HCT116 (cell line): ENCODE measurements around the gene SERPINA3. TPM values are rescaled to one million over a fixed set of nuclear protein-coding genes. Genes with fewer than 3 reads are reported as not detected.

Source experiments
- ATAC-seq: fragments of 200-7000 bp; cut with Tn5 transposase; 2 replicates; pipeline ENCODE4 v1.9.1; 2020; ENCODE audit warnings: mild to moderate bottlenecking, moderate library complexity
- BruUV-seq: library from RNA; stranded (reverse); fragments of 400-500 nt; replicated peaks from 2 replicates; lab custom pipeline; 2021; lab: Mats Ljungman, UMichigan
- CTCF ChIA-PET: fragments of 300-600 bp; sonication (Branson Sonifier 250); formaldehyde crosslinking; loops from one replicate; lab custom pipeline; 2021; ENCODE audit warnings: antibody characterized with exemption; lab: Charles Lee
- POLR2A ChIA-PET: fragments of 300-600, 350-600 bp; sonication (Branson Sonifier 250); formaldehyde crosslinking; loops from one replicate; lab custom pipeline; 2021; ENCODE audit warnings: antibody characterized with exemption; lab: Charles Lee
- RAD21 ChIA-PET, 2 experiments: fragments of 300-600 bp; sonication (Branson Sonifier 250); formaldehyde crosslinking; loops; one replicate each; lab custom pipeline; 2023; ENCODE audit warnings: low total read pairs in 2 of 2; ENCODE audit not compliant: uncharacterized antibody in 2 of 2, unreplicated experiment in 2 of 2, low non-redundant PET in 1 of 2; lab: Charles Lee
- DNase-seq: peaks from one replicate; pipeline ENCODE4 v3.0.0-alpha.2; 2010; ENCODE audit warnings: low read depth, low spot score
- H2AFZ ChIP-seq: fragments of 200-600 bp; shearing (Covaris generic), sonication (generic); 2 replicates; pipeline ENCODE4 v1.6.1; 2017; ENCODE audit warnings: low read depth, mixed run types, mixed read lengths, antibody characterized with exemption, low read length; ENCODE audit not compliant: poor library complexity, severe bottlenecking
- H3K27ac ChIP-seq: 2 replicates; pipeline ENCODE4 v1.5.1; 2012; ENCODE audit warnings: low read depth, low read length
- H3K27me3 ChIP-seq: fragments of 200-600 bp; sonication (generic); 2 replicates; pipeline ENCODE4 v1.6.1; 2016; ENCODE audit warnings: mixed run types, low read length, mixed read lengths; ENCODE audit not compliant: insufficient read depth
- H3K36me3 ChIP-seq, 2 experiments: fragments of 200-500 bp in 1 of 2; fragments of 200-600 bp in 1 of 2; sonication (Bioruptor generic) in 1 of 2; sonication (generic) in 1 of 2; 2 replicates each; pipeline versions ENCODE4 v1.5.1 to v1.6.1; 2014 to 2016; ENCODE audit warnings: low read length in 2 of 2, inconsistent platforms in 1 of 2, mixed read lengths in 1 of 2, mixed run types in 1 of 2; ENCODE audit not compliant: insufficient read depth in 2 of 2, control insufficient read depth in 1 of 2
- H3K4me1 ChIP-seq, 2 experiments: fragments of 200-600 bp in 1 of 2; sonication (generic) in 1 of 2; 2 replicates each; pipeline versions ENCODE4 v1.5.1 to v1.6.1; 2012 to 2017; ENCODE audit warnings: low read length in 2 of 2, inconsistent platforms in 1 of 2, mild to moderate bottlenecking in 1 of 2, mixed read lengths in 1 of 2, mixed run types in 1 of 2, moderate library complexity in 1 of 2; ENCODE audit not compliant: insufficient read depth in 2 of 2, control insufficient read depth in 1 of 2
- H3K4me2 ChIP-seq: fragments of 200-600 bp; sonication (generic); 2 replicates; pipeline ENCODE4 v1.6.1; 2017; ENCODE audit warnings: mixed run types, low read length, mixed read lengths
- H3K4me3 ChIP-seq, 2 experiments: fragments of 200-600 bp in 1 of 2; sonication (generic) in 1 of 2; replicated peaks in 1 of 2; 2 replicates each; pipeline ENCODE4 v1.5.1; 2011 to 2016; ENCODE audit warnings: low read length in 2 of 2, control low read depth in 1 of 2, low read depth in 1 of 2, mild to moderate bottlenecking in 1 of 2, mixed read lengths in 1 of 2, mixed run types in 1 of 2
- H3K79me2 ChIP-seq: fragments of 200-600 bp; sonication (generic); 2 replicates; pipeline ENCODE4 v1.6.1; 2017; ENCODE audit warnings: mild to moderate bottlenecking, mixed run types, low read length, moderate library complexity, mixed read lengths; ENCODE audit not compliant: insufficient read depth
- H3K9ac ChIP-seq: fragments of 200-600 bp; sonication (generic); 2 replicates; pipeline ENCODE4 v1.6.1; 2016; ENCODE audit warnings: low read length, mixed read lengths
- H3K9me2 ChIP-seq: fragments of 200-600 bp; sonication (generic), shearing (Covaris generic); 2 replicates; pipeline ENCODE4 v1.6.1; 2017; ENCODE audit warnings: mixed run types, mild to moderate bottlenecking, moderate library complexity; ENCODE audit not compliant: insufficient read depth
- H3K9me3 ChIP-seq, 2 experiments: fragments of 200-500 bp in 1 of 2; fragments of 200-600 bp in 1 of 2; sonication (Bioruptor generic) in 1 of 2; sonication (generic) in 1 of 2; 2 replicates each; pipeline ENCODE4 v1.6.1; 2014 to 2017; ENCODE audit warnings: low read length in 2 of 2, mixed read lengths in 2 of 2, inconsistent platforms in 1 of 2, low read depth in 1 of 2, mild to moderate bottlenecking in 1 of 2, mixed run types in 1 of 2, moderate library complexity in 1 of 2; ENCODE audit not compliant: control insufficient read depth in 1 of 2, insufficient read depth in 1 of 2
- H4K20me1 ChIP-seq: fragments of 200-600 bp; sonication (generic), shearing (Covaris generic); 2 replicates; pipeline ENCODE4 v1.6.1; 2017; ENCODE audit warnings: mixed run types, mild to moderate bottlenecking, moderate library complexity; ENCODE audit not compliant: insufficient read depth
- CBX3 ChIP-seq: IDR thresholded peaks from 2 replicates; pipeline ENCODE4 v1.6.1; 2012; ENCODE audit warnings: low read depth
- CEBPB ChIP-seq: IDR thresholded peaks from 2 replicates; pipeline ENCODE4 v1.6.1; 2012; ENCODE audit warnings: low read depth
- EGR1 ChIP-seq: IDR thresholded peaks from 2 replicates; pipeline ENCODE4 v1.6.1; 2012; ENCODE audit warnings: low read depth
- ELF1 ChIP-seq: IDR thresholded peaks from 2 replicates; pipeline ENCODE4 v1.6.1; 2012; ENCODE audit warnings: low read depth, borderline replicate concordance
- EZH2phosphoT487 ChIP-seq: fragments of 200-600 bp; IDR thresholded peaks from 2 replicates; pipeline ENCODE4 v1.6.1; 2018; ENCODE audit warnings: antibody characterized with exemption, borderline replicate concordance
- FOSL1 ChIP-seq: IDR thresholded peaks from 2 replicates; pipeline ENCODE4 v1.6.1; 2012; ENCODE audit warnings: low read depth
- JUND ChIP-seq: IDR thresholded peaks from 2 replicates; pipeline ENCODE4 v1.6.1; 2012
- RAD21 ChIP-seq: IDR thresholded peaks from 2 replicates; pipeline ENCODE4 v1.6.1; 2012; ENCODE audit warnings: low read depth, mild to moderate bottlenecking
- SP1 ChIP-seq: IDR thresholded peaks from 2 replicates; pipeline ENCODE4 v1.6.1; 2012; ENCODE audit warnings: low read depth
- TCF7L2 ChIP-seq: IDR thresholded peaks from 2 replicates; pipeline ENCODE4 v1.7.0; 2011; ENCODE audit warnings: borderline replicate concordance, inconsistent platforms; ENCODE audit not compliant: insufficient read depth, insufficient read length; ENCODE audit errors: extremely low read depth
- YY1 ChIP-seq: IDR thresholded peaks from 2 replicates; pipeline ENCODE4 v1.6.1; 2011; ENCODE audit warnings: low read length, low read depth, moderate library complexity, mild to moderate bottlenecking; ENCODE audit not compliant: insufficient replicate concordance; ENCODE audit errors: extremely low read depth
- ZFX ChIP-seq: fragments of 450-650 bp; IDR thresholded peaks from 2 replicates; pipeline ENCODE4 v1.6.1; 2017
- intact Hi-C: fragments of 100-400 bp; cut with micrococcal nuclease; formaldehyde crosslinking; loops from 2 replicates; pipeline ENCODE4 v1.10.0; 2022
- total RNA-seq: library from RNA; stranded (reverse); gene quantifications from one replicate; pipeline ENCODE4 v1.2.1, GENCODE V29; 2021; ENCODE audit not compliant: unreplicated experiment
- TF ChIP-seq, protein P1 (sequence below): IDR thresholded peaks from 2 replicates; pipeline ENCODE4 v1.6.1; 2011; ENCODE audit warnings: mild to moderate bottlenecking, low read length, moderate library complexity; ENCODE audit not compliant: insufficient replicate concordance; ENCODE audit errors: extremely low read depth
- TF ChIP-seq, protein P2 (sequence below), 3 experiments: fragments of 200-600 bp in 1 of 3; sonication (generic) in 1 of 3; IDR thresholded peaks in 2 of 3; conservative IDR thresholded peaks in 1 of 3; 2 replicates each; pipeline ENCODE4 v1.5.1; 2012 to 2017; ENCODE audit warnings: low read depth in 2 of 3, low read length in 2 of 3, antibody characterized with exemption in 1 of 3, borderline replicate concordance in 1 of 3, control low read depth in 1 of 3, mild to moderate bottlenecking in 1 of 3, mixed read lengths in 1 of 3, mixed run types in 1 of 3, moderate library complexity in 1 of 3; ENCODE audit not compliant: insufficient read depth in 1 of 3
- TF ChIP-seq, protein P3 (sequence below): IDR thresholded peaks from 2 replicates; pipeline ENCODE4 v1.6.1; 2012

Gene SERPINA3
- total RNA-seq, 1 experiment from 2014 or later: 4.3 TPM

DNA sequence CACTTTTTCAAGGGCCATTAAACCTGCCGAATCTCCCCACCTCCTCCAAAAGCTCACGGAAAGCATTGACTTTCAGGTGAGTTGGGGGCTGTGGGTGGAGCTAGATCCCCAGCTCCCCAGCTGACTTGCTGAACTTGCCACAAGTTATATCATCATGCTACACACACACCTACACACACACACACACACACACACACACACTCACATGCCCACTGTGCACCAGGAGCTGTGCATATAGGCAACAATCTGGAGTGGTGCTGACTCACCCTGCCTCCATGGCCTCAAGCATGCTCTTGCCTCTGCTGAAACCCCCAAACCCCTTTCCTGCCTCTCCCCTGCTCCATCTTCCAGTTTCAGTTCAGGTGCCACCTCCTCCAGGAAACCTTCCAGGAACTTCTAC, 26.1 kb downstream of the SERPINA3 start:
- intact Hi-C loops: no loop called here
- no peak for DNase-seq
- Histone ChIP-seq H3K27ac (no peak overlapping the region), H2AFZ (no peak overlapping the region), H3K9me2 (no peaks in the 10 kb centered on the region), H3K9me3 (no peaks in the 10 kb centered on the region), H3K36me3 (no peaks in the 10 kb centered on the region), H3K79me2 (no peaks in the 10 kb centered on the region), H3K4me2 (no peak overlapping the region), H3K4me1 (peaks cover 4 to 13% of the 10 kb centered on the region in 2 experiments; a peak in 3 of 4 replicates), H4K20me1 (no peaks in the 10 kb centered on the region), H3K4me3 (no peak overlapping the region), H3K27me3 (no peaks in the 10 kb centered on the region), H3K9ac (no peak overlapping the region)
- POLR2A ChIA-PET: interaction anchor here (1.1 kb wide), 1 partner anchor 39 kb away, joined by 5 read pairs; no protein-coding TSS in a partner anchor
- BruUV-seq: no TSS peak
- ATAC-seq: no peak
- RAD21 ChIA-PET: no interaction called here
- no peak for TF ChIP-seq TCF7L2
- no peak for TF ChIP-seq EGR1
- no peak for TF ChIP-seq JUND
- no peak for TF ChIP-seq RAD21
- no peak for TF ChIP-seq YY1
- TF ChIP-seq, protein P1, sequence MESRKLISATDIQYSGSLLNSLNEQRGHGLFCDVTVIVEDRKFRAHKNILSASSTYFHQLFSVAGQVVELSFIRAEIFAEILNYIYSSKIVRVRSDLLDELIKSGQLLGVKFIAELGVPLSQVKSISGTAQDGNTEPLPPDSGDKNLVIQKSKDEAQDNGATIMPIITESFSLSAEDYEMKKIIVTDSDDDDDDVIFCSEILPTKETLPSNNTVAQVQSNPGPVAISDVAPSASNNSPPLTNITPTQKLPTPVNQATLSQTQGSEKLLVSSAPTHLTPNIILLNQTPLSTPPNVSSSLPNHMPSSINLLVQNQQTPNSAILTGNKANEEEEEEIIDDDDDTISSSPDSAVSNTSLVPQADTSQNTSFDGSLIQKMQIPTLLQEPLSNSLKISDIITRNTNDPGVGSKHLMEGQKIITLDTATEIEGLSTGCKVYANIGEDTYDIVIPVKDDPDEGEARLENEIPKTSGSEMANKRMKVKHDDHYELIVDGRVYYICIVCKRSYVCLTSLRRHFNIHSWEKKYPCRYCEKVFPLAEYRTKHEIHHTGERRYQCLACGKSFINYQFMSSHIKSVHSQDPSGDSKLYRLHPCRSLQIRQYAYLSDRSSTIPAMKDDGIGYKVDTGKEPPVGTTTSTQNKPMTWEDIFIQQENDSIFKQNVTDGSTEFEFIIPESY: no peak
- TF ChIP-seq CEBPB: no peak
- TF ChIP-seq ZFX: no peak
- TF ChIP-seq FOSL1: no peak
- TF ChIP-seq EZH2phosphoT487: no peak
- TF ChIP-seq, protein P2, sequence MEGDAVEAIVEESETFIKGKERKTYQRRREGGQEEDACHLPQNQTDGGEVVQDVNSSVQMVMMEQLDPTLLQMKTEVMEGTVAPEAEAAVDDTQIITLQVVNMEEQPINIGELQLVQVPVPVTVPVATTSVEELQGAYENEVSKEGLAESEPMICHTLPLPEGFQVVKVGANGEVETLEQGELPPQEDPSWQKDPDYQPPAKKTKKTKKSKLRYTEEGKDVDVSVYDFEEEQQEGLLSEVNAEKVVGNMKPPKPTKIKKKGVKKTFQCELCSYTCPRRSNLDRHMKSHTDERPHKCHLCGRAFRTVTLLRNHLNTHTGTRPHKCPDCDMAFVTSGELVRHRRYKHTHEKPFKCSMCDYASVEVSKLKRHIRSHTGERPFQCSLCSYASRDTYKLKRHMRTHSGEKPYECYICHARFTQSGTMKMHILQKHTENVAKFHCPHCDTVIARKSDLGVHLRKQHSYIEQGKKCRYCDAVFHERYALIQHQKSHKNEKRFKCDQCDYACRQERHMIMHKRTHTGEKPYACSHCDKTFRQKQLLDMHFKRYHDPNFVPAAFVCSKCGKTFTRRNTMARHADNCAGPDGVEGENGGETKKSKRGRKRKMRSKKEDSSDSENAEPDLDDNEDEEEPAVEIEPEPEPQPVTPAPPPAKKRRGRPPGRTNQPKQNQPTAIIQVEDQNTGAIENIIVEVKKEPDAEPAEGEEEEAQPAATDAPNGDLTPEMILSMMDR (IDR thresholded peaks at IDR 0.05 in 2 of 3, conservative IDR thresholded peaks at IDR 0.05 in 1 of 3; ENCODE audit: borderline replicate concordance in 1 of 3, insufficient read depth in 1 of 3, low read depth in 2 of 3, low read length in 2 of 3): no peak
- TF ChIP-seq ELF1: no peak
- TF ChIP-seq, protein P3, sequence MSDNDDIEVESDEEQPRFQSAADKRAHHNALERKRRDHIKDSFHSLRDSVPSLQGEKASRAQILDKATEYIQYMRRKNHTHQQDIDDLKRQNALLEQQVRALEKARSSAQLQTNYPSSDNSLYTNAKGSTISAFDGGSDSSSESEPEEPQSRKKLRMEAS: no peak
- no peak for TF ChIP-seq SP1
- TF ChIP-seq CBX3: no peak
- CTCF ChIA-PET: interaction anchor here (1.1 kb wide), 1 partner anchor 28 kb away, joined by 3 read pairs; no protein-coding TSS in a partner anchor
